Stimulated activated naive CD4-positive, alpha-beta T cell treated with Interleukin-2 at 50 U/mL for 16 hours (primary cell): ENCODE data around the gene FRY.

Source experiments
- DNase-seq: peaks from one replicate; lab custom pipeline; 2025; lab: John Stamatoyannopoulos, UW

The FRY gene

DNA sequence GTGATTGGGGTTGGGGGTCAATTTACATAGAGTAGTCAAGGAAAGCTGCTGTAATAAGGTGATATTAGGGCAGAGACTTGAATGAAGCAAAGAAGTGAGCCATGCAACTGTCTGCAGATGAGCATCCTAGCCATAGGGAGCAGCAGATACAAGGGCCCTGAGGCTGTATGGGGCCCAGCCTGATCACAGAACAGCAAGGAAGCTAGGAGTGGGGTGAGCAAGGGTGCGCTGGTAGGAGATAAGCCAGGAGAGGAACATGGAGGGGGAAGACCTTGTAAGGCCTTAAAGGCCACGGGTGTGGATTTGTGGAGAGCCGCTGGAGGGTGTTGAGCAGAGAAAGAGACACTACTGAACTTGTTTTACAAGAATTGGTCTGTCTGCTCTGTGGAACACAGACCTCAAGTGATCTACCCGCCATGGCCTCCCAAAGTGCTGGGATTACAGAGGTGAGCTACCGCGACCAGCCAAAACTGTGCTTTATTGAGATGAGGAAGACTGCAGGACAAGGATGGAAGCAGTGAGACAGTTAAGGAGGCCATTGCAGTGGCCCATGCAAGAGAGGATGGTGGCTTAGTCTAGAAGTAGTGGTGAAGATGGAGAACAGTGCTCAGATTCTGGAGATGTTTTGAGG is 190.6 kb downstream of the FRY start:
- no peak for DNase-seq

DNA sequence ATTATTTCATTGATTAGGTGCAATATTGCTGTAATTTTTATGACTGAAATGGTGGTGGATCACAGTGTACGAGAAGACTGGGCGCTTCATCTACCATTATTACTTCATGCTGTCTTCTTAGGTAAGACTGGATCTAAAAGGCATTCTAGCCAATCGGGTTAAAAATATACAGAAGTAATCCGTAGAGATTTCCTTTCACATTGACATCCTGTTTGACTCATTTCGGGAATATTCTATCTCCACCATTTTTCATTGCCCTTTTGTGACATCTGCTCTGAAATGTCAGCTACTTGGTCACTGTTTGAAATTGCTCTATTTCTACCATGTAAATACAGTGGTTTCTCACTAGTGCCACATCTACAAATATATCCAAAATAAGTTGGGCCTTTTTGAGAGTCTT is 193.3 kb downstream of the FRY start:
- no peak for DNase-seq

DNA sequence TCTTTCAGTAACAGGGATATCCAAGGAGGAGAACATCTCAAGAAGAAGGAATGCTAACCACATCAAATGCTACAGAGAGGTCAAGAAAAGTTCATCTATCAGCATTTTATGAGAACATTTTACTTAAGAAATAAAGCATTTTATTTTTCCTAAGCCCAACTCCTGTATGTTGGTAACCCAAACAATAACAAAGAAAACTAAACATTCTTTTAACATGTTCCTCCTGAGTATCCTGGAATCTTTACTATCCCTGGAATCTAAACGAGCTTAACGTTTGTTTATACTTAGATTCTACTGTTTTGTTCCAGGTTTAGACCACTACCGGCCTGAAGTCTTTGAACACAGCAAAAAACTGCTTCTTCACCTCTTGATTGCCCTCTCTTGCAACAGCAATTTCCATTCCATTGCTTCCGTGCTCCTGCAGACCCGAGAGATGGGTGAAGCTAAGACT is 193.9 kb downstream of the FRY start:
- no peak for DNase-seq

DNA sequence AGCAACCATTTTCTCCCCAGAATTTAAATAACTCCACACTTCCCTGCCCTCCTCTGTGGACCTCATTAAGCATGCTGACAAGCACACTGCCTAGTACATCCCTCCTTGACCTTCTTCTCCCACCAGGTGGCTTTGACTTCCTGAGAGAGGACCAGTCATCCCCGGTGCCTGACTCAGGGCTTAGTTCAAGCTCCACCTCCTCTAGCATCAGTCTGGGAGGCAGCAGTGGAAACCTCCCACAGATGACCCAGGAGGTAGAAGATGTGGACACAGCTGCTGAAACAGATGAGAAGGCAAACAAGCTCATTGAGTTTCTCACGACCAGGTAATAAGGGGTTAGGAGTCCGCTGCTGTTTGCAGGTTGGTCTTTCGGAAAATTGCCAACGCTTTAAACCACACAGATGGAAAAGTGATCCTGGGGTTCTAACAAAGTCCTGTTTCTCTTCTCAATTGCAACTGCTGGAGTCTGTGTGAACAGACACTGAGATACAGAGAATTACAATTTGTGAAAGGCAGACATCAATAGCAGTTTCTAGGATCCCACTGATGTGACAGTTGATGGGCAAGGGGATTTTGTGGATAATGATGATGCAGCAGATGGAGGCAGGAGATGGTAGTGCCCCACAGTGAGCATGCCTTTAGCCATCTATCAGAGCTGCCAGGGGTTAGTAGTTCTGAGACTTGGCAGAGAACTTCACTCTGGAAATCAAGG is 196.9 kb downstream of the FRY start:
- no peak for DNase-seq

DNA sequence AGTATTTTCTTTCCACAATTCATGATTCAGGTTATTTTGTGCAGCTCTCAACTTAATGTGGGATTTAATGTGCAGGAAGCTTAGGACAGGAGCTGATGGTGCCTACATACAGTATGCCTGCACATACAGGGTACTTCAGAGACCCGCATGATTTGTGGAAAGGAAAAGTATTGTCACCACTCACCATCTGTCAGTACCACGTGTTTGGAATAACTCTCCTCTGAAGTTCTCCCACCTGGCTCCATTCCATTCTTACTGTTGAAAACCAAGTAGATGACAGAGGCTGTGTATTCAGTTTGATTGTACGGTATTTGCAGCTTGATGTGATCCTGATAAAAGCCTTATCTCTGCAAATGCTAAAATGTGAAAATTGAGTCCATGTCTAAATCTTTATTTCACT is 197.9 kb downstream of the FRY start:
- DNase-seq: no peak

DNA sequence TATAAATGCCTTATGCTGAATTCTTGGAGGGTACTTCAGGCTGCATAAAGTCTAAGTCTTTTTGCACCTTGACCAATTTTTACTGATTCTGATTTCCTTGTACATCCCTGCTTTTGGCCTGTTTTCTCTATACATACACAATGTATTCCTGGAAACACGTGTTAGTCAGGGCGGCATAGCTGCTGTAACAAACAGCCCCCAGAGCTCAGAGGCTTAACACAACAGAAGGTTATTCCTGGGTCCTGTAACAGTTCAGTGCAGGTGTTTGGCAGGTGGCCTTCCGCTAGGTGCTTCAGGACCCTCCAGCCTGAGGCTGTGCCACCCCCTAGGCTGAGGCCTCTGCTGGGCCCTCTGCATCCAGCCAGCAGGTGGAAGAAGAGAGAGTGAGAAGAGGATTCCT is 200.7 kb downstream of the FRY start:
- DNase-seq: no peak

DNA sequence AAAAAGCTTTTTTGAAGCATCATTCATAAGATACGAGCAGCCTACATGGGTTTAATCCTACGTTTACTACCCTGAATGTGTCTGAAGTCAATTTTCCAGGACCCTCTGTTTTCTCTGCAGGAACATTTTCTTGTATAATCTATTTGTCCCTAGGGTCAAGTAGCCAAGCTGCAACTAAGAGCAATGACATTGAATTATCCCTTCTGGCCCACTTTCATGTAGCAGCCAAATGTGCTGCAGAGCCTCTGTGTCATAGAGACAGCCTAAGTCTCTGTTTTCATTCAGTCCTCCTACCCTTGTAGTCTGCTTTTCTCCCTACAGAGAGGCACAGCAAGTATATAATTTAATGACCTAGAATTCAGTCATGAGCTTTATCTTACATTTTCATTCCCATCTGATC is 201.5 kb downstream of the FRY start:
- no peak for DNase-seq

DNA sequence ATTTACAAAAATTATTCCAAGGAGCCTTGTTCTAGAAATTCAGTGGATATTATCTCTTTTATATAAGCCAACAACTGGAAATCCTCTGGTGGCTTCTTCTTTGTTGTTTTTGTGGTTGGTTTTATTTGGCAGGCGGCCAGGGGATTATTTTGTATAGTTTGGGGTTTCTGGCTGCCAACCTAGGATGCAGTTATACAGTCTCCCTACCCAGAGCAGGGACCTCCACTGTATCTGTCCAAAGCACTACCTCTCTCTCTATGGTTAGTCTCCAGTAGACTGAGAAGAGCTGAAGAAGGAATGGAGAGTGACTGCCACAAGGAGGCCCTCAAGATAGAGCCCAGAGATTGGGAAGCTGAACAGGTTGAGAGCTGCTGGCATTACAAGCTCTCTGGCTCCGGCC is 203.3 kb downstream of the FRY start:
- no peak for DNase-seq

DNA sequence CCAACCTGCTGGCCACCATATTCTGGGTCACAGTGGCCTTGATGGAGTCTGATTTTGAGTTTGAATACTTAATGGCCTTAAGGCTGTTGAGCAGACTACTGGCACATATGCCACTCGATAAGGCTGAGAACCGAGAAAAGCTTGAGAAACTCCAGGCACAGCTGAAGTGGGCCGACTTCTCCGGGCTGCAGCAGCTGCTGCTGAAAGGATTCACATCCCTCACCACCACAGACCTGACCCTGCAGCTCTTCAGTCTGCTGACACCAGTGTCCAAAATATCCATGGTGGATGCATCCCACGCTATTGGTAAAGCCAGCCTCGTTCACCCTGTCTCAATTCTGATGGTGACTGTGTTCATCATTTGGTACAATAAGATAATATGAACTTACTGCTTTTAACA is 206.1 kb downstream of the FRY start:
- DNase-seq: no peak

DNA sequence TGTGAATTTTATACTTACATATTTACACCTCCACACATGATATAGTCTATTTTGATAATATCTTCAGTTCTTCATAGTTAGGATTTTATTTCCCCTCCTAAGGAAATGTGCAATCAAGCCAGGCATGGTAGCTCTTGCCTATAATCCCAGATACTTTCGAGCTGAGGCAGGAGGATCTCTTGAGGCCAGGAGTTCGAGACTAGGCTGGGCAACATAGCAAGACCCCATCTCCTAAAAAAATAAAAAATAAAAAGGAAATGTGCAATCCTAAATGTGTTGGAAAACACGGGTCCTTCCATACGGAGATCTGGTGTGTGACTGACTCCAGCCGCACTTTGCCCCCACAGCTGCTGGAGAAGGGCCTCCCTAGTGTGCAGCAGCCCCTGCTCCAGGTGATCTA is 212.1 kb downstream of the FRY start:
- DNase-seq: no peak

DNA sequence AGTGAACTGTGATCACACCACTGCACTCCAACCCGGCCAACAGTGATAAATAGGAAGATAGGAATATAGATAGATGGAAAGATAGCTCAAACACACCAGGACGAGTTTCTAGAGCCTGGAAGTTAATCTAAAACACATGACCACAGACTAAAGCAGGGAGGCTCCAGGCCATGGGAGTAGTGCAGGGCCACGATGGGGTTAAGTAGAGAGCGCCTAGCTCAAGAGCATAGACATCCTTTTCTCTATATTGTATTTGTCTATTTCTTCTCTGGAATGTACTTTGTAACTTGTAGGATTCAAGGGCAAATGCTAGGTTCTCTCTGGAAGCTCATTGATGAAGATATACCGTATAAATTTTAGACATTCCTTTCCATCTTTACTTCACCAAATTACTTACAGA is 214.0 kb downstream of the FRY start:
- no peak for DNase-seq

DNA sequence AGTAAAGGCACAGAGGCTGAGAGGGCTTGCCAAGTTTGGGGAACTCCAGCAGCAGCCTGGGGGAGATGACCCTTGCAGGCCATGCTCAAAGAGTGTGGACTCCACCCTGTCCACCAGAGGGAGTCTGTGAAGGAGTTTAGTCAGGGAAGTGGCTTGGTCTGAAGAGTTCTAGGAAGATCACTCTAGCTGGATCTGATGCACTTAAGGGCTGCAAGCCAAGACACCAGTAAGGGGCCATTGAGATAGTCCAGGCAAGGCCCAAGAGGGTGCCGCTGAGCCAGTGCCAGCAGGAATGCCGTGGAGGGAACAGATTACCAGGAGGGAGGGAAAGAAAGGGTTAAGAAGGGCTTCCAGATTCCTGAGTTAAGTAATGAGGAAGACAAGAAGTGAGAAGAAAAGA is 214.9 kb downstream of the FRY start:
- DNase-seq: no peak

DNA sequence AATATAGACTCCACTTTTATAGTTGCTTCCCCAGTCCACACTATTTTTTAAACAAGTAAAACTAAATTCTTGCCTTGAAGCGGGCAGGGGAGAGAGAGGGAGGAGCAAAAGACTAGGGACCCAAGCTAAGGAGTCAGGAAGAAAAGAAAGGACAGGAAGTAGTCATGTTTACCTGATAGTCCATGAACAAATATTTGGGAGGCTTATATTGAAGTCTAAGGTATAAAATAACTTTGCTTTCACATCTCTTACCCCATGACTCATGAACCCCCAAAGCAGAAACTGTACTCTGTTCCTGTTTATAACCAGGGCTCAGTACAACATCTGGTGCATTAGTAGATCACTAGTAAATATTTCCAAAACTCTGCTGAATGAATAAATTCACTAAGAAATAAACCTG is 216.3 kb downstream of the FRY start:
- no peak for DNase-seq

DNA sequence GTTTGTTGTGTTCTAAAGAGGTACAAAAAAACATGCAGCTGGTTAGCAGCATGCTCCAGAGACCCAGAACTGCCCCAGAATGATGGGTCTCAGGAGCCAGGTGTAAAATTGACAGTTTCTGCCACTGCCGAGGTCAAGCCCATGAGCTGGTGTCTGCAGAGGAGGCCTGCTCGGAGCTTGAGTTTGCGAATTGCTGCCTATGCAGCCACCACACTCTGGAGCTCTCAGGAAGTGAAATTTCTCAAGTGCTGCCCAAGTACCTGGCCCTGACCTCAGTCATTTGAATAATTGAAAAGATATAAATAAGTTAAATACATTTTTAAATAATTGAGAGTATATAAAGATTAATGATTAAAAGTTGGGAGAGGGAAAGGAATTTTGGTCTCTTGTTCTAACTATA is 217.2 kb downstream of the FRY start:
- DNase-seq: no peak

DNA sequence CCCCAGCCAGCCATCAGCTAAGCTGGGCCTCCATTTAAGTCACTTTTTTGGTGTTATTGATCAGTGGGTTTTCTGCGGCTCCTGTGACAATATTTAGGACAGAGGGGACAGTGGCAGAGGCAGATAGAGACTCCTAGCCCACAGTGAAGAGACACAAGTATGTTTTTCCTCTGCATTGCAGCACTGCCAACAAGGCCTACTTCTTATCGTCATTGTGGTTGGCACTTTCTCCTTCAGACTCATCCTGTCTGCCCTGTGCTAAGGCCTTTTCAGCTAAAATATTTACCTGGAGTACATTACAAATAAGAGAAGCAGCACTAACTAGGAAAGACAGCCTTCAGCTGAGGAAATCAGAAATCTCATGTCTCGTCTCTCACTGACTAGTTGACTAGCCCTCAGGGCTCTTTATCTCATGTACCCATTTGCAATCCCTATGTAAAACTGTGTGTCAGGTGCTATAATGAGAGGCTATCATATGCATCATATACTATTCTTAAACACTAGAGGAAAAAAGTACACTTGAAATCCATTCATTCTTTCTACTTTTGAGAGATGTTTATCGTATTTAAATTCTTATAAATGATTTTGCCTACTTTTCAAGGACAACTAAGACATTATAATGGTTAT is 221.4 kb downstream of the FRY start:
- DNase-seq: no peak

DNA sequence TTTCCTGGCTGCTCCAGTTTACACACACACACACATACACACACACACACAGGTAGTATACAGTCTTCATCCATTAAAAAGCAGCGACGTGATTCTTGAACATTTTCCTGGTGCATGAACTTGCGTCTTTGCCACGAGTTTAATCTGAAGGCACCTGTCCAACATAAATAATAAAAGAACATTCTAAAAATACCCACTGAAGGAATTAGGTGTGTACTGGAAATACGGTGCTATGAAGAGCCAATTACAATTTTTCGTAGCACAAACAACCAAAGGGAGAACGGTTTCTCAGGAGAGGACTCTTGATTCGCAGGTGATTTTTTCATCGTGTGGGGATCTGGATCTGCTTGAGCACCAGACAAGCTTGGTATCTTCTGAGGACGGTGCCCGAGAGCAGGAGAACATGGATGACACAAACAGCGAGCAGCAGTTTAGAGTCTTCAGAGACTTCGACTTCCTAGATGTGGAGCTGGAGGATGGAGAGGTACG is 222.4 kb downstream of the FRY start:
- no peak for DNase-seq

DNA sequence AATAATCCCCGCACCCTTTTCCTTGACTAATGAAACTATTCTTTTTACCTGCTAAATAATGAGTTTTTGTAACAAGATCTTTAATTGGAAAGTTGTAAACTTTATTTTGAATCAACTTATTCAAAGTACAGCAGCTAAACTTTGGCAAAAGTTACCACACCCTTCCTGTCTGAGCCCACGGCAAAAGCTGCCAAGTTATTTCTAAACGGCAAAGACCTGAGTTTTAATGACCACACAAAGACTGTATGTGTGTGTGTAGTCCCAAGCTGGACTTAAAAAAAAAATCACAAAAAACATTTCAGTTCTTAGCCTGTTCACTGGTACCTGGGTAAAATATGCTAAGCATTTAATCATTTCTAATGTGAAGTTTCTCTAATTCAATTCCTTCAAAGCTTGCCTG is 222.8 kb downstream of the FRY start:
- DNase-seq: no peak

DNA sequence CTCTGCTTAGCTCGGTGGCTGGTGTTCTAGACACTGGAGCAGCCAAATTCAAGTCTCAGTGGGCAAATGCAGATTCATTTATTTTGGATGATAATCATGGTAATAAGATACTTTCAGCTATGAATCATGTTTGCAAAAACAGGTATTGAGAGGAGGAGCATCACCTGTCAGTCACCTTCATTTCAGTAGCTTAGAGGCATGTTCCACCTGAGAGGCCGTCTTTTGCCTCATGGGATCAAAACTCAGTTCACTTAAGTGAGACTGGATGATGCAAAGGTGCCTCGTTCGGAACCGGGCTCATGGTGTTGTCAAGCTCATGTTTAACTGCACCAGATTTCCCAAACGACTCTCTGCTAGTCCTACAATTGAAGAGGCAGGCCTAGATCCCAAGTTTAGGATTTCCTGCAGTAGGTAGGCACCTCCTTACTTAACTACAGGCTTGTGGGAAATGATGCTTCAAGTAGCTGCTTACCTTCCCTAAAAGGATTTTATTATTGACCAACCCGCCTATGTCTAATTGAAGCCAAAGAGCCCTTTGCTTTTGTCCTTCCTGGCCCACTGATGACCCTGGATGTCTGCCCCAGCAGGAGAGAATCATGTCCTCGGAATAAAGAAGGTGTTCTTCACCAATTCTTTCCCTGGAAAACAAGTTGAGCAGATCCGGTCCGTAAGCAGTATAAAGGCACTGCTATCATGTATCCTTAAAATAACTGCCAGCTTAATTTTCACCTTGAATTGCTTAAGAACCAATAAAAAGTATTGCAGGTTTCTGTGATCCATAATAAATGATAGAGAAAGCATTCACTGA is 223.5 kb downstream of the FRY start:
- DNase-seq: no peak

DNA sequence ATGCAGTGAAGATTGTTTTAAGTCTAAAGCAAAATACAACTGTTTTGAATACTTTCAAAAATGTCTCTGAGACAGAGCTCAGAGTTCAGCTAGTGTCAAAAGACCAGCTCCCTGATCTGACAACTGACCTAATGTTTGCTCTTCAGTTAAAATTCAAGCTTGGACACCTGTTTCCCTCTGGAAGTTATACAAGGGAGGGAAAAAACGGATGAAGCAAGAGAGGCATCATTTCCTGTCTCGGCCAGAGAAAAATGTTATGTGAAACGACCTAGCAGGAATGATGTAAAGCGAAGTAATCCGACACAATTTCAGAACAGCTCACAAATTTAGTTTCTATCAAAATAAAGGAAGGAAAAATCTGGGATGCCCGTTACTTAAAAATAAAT is 224.1 kb downstream of the FRY start:
- no peak for DNase-seq

DNA sequence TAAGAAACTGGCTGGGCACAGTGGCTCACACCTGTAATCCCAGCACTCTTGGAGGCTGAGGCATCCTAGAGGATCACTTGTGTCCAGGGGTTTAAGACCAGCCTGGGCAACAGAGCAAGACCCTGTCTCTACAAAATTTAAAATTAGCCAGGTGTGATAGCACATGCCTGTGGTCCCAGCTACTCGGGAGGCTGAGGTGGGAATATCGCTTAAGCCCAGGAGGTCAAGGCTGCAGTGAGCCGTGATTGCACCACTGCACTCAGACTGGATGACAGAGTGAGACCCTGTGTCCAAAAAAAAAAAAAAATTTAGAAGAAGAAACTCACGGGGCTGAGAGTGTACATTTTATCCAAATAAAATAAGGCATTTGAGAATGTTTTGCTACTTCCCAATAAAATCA is 224.7 kb downstream of the FRY start:
- DNase-seq: no peak

DNA sequence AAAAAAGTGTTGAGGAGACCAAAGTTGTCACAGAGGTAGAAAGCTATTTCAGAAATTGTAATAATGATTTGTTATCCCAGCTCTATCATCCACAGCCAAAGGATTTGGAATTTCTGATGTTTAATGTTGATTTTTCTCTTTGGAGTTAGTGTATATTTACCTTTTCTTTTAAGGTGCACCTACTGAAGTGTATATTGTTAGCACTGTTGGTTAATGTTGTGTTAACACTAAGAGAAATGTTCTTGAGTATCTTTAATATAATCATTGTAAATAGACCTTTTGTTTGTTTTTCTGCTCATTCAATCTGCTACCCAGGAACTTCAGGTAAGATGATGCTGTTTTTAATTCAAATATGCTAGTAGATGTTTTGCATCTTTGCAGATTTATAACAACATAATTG is 226.1 kb downstream of the FRY start:
- DNase-seq: no peak

DNA sequence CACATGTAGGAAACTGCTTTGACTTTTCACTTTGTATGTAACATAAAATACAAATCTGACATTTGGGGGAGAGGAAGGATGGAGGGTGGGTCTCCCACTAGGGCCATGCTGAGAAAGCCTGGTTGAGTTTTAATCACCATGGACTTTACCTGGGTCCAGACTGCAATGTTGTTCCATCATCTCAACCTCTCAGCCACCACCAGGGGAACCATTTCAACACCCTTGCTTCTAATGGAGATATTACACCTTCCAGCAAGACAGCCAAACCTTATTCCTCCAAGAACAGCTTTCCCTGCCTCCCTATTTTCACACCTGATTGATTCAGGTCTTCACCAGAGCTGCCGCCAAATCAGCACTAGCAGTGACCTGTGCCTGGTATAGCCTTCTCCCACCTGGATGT is 227.5 kb downstream of the FRY start:
- no peak for DNase-seq

DNA sequence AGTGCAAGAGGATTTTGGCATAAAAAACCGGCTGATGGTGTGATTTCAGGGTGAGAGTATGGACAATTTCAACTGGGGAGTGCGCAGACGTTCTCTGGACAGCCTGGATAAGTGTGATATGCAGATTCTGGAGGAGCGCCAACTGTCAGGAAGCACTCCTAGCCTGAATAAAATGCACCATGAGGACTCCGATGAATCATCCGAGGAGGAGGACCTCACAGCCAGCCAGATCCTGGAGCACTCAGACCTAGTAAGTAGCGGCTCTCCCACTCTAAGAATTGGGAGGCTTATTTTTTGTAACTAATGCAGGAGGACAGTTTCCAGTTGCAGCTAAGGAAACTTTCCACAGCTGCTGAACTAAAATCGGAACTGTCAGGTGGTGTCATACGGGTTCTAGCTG is 230.0 kb downstream of the FRY start:
- DNase-seq: no peak
